Endodermal cell (in vitro differentiated cells): ENCODE data around the gene IQCK. TPM values are rescaled to one million over a fixed set of nuclear protein-coding genes. Genes with fewer than 3 reads are reported as not detected.
A peak's percentile ranks its signal among the peaks of the same experiment; 100 is the strongest.

Source experiments
- DNase-seq: peaks from one replicate; pipeline ENCODE4 v3.0.0-alpha.2; 2017
- H3K27ac ChIP-seq: 2 replicates; pipeline ENCODE4 v1.5.1; 2013; ENCODE audit warnings: mild to moderate bottlenecking, low read depth, low read length, moderate library complexity
- H3K27me3 ChIP-seq: 2 replicates; pipeline ENCODE4 v1.6.1; 2013; ENCODE audit warnings: mild to moderate bottlenecking, low read length, moderate library complexity; ENCODE audit not compliant: insufficient read depth, control insufficient read depth, poor library complexity, severe bottlenecking
- H3K36me3 ChIP-seq: 2 replicates; pipeline ENCODE4 v1.7.0; 2013; ENCODE audit warnings: mild to moderate bottlenecking, low read length, moderate library complexity; ENCODE audit not compliant: control insufficient read depth, insufficient read depth
- H3K4me1 ChIP-seq: one replicate; pipeline ENCODE4 v1.7.0; 2013; ENCODE audit warnings: low read length; ENCODE audit not compliant: control insufficient read depth, insufficient read depth
- H3K4me3 ChIP-seq: 2 replicates; pipeline ENCODE4 v1.5.1; 2013; ENCODE audit warnings: mild to moderate bottlenecking, low read length, moderate library complexity
- H3K9ac ChIP-seq: 2 replicates; pipeline ENCODE4 v1.6.1; 2013; ENCODE audit warnings: mild to moderate bottlenecking, low read length, moderate library complexity; ENCODE audit not compliant: poor library complexity, severe bottlenecking; ENCODE audit errors: extremely low read depth
- H3K9me3 ChIP-seq: 2 replicates; pipeline ENCODE4 v1.6.1; 2013; ENCODE audit warnings: mild to moderate bottlenecking, low read length, moderate library complexity; ENCODE audit not compliant: control insufficient read depth
- H3K27ac Mint-ChIP-seq: 2 replicates; pipeline ENCODE4 v1.8.0; 2020; ENCODE audit warnings: mixed read lengths
- H3K27me3 Mint-ChIP-seq: 2 replicates; pipeline ENCODE4 v1.8.0; 2021; ENCODE audit warnings: mild to moderate bottlenecking, mixed read lengths; ENCODE audit not compliant: insufficient read depth
- H3K36me3 Mint-ChIP-seq: 2 replicates; pipeline ENCODE4 v1.8.0; 2020; ENCODE audit warnings: low read depth, mixed read lengths
- H3K4me1 Mint-ChIP-seq: 2 replicates; pipeline ENCODE4 v1.8.0; 2020; ENCODE audit warnings: mixed read lengths
- H3K4me3 Mint-ChIP-seq: 2 replicates; pipeline ENCODE4 v1.8.0; 2020; ENCODE audit warnings: mild to moderate bottlenecking, moderate library complexity, mixed read lengths
- H3K9me3 Mint-ChIP-seq: 2 replicates; pipeline ENCODE4 v1.8.0; 2020; ENCODE audit warnings: mild to moderate bottlenecking, mixed read lengths
- WGBS, 2 experiments: methylation state at CpG; one replicate each; pipeline versions ENCODE4 v1.1.5 to v1.1.7; 2013; ENCODE audit warnings: missing lambda C conversion rate in 2 of 2, mixed read lengths in 1 of 2; ENCODE audit not compliant: insufficient coverage in 1 of 2, insufficient read length in 1 of 2; 5-methylcytosine and 5-hydroxymethylcytosine counted together
- total RNA-seq, 2 donors: library from RNA; stranded (reverse); fragmentation: NEBNext Ultra II Directional in 1 of 2; extraction: Animal tissue kit (Norgen Biotek cat#: 25700) in 1 of 2; gene quantifications; 2 replicates in 1 of 2; 3 replicates in 1 of 2; pipeline ENCODE4 v1.2.1, GENCODE V29; 2021
- TF ChIP-seq, protein P1 (sequence below): fragments of 200-600 bp; sonication (generic); conservative IDR thresholded peaks from 2 replicates; pipeline ENCODE4 v1.5.0; 2021; ENCODE audit warnings: antibody characterized with exemption, mild to moderate bottlenecking

IQCK gene
- total RNA-seq, 2 donors from 2014 or later = 21.1 to 30.1 TPM

GRCh38 chr16:19898166-19898565 lies 180.1 kb downstream of the IQCK start:
- Histone ChIP-seq H3K9me3 (peaks cover 8% of the 10 kb centered on the region), H3K4me3 (no peak overlapping the region), H3K4me1 (no peaks in the 10 kb centered on the region), H3K27me3 (no peaks in the 10 kb centered on the region), H3K36me3 (no peaks in the 10 kb centered on the region), H3K9ac (no peak overlapping the region), H3K27ac (no peak overlapping the region)
- WGBS, 2 experiments = 86 to 91% methylated on average over 4 to 5 of the region's 5 CpGs
- TF ChIP-seq, protein P1, sequence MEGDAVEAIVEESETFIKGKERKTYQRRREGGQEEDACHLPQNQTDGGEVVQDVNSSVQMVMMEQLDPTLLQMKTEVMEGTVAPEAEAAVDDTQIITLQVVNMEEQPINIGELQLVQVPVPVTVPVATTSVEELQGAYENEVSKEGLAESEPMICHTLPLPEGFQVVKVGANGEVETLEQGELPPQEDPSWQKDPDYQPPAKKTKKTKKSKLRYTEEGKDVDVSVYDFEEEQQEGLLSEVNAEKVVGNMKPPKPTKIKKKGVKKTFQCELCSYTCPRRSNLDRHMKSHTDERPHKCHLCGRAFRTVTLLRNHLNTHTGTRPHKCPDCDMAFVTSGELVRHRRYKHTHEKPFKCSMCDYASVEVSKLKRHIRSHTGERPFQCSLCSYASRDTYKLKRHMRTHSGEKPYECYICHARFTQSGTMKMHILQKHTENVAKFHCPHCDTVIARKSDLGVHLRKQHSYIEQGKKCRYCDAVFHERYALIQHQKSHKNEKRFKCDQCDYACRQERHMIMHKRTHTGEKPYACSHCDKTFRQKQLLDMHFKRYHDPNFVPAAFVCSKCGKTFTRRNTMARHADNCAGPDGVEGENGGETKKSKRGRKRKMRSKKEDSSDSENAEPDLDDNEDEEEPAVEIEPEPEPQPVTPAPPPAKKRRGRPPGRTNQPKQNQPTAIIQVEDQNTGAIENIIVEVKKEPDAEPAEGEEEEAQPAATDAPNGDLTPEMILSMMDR = no peak
- peaks cover 5% of the 10 kb centered on the region for H3K9me3 Mint-ChIP-seq
- DNase-seq = no peak
- H3K27ac Mint-ChIP-seq = no peak overlapping the region
- peaks cover 2% of the 10 kb centered on the region for H3K27me3 Mint-ChIP-seq
- peaks cover 10% of the 10 kb centered on the region for H3K4me1 Mint-ChIP-seq
- H3K4me3 Mint-ChIP-seq = no peak overlapping the region
- H3K36me3 Mint-ChIP-seq = no peaks in the 10 kb centered on the region

DNA sequence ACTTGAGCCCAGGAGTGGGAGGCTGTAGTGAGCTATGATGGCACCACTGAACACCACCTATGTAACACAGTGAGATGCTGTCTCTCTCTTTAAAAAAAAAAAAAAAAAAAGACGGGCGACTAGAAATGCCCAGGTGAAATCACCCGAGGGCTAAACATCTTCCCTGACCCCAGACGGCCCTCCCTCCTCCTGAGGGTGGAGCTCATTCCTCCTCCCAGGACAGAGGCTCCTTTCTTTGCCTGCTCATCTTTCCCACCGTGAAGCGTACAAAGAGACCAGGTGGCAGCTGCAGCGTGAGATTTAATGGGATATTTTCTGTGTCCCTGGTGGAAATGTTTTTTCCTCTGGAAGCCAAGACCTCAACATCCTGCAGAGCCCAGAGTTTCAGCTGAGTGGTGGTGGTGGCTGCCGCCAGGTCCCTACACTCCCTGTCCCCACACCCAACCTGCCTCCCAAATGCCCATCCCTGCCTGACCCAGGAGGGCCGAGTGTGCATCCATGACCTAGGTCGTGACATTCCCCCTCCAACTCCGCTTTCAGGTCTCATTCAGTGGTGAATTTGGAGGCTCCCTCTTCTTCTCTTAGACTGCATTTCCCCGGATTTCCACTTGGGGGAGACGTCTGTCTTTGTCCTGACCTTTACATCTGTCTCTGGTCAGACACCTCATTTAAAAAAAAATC lies 181.0 kb downstream of the IQCK start:
- H3K36me3 Mint-ChIP-seq = no peaks in the 10 kb centered on the region
- peaks cover 2% of the 10 kb centered on the region for H3K27me3 Mint-ChIP-seq
- peaks cover 5% of the 10 kb centered on the region for H3K9me3 ChIP-seq
- H3K4me3 Mint-ChIP-seq = no peak overlapping the region
- H3K4me1 Mint-ChIP-seq = peaks cover 8% of the 10 kb centered on the region
- DNase-seq = peak; percentile 89
- H3K9ac ChIP-seq = no peak overlapping the region
- peaks cover 3% of the 10 kb centered on the region for H3K9me3 Mint-ChIP-seq
- no peaks in the 10 kb centered on the region for H3K27me3 ChIP-seq
- WGBS, 2 experiments = 25 to 33% methylated on average over 7 to 13 of the region's 13 CpGs
- H3K4me1 ChIP-seq = no peaks in the 10 kb centered on the region
- no peaks in the 10 kb centered on the region for H3K36me3 ChIP-seq
- no peak overlapping the region for H3K27ac ChIP-seq
- no peak overlapping the region for H3K27ac Mint-ChIP-seq
- TF ChIP-seq, protein P1 = peak; percentile 86
- no peak overlapping the region for H3K4me3 ChIP-seq

DNA sequence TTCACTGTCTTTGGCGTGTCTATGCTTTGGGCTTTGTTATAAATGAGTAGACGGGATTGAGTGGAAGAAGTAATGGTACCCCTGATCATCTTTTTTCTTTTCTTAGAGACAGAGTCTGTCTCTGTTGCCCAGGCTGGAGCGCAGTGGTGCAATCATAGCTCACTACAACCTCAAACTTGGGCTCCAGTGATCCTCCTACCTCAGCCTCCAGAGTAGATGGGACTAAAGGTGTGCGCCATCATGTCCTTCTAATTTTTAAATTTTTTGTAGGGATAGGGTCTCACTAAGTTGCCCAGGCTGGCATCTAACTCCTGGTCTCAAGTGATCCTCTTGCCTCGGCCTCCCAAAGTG lies 181.5 kb downstream of the IQCK start:
- no peaks in the 10 kb centered on the region for H3K9me3 ChIP-seq
- H3K4me3 ChIP-seq = no peak overlapping the region
- H3K4me1 Mint-ChIP-seq = peaks cover 8% of the 10 kb centered on the region
- TF ChIP-seq, protein P1 = no peak
- H3K27me3 Mint-ChIP-seq = peaks cover 2% of the 10 kb centered on the region
- DNase-seq = no peak
- no peaks in the 10 kb centered on the region for H3K27me3 ChIP-seq
- WGBS, 2 experiments = 63 to 75% methylated on average over 3 to 4 of the region's 5 CpGs
- no peaks in the 10 kb centered on the region for H3K36me3 ChIP-seq
- no peaks in the 10 kb centered on the region for H3K4me1 ChIP-seq
- no peaks in the 10 kb centered on the region for H3K36me3 Mint-ChIP-seq
- no peak overlapping the region for H3K4me3 Mint-ChIP-seq
- no peak overlapping the region for H3K9ac ChIP-seq
- no peak overlapping the region for H3K27ac Mint-ChIP-seq
- no peak overlapping the region for H3K27ac ChIP-seq
- H3K9me3 Mint-ChIP-seq = peaks cover 1% of the 10 kb centered on the region
